ENCODE data around the gene GIMAP4.

GRCh38 chr7:150587551-150587950 lies 20.4 kb downstream of the GIMAP4 start:
- TF ChIP-seq CTCF (IDR thresholded peaks at IDR 0.05): no peak
- no peak for TF ChIP-seq POLR2A (IDR thresholded peaks at IDR 0.05)

Data from testis (tissue), 2 donors.